OCI-LY3 (cell line): ENCODE results near the gene KIAA1328.

Source experiments
- EZH2phosphoT487 ChIP-seq: fragments of 200-600 bp; shearing (Covaris generic); IDR thresholded peaks from 2 replicates; pipeline ENCODE4 v1.6.1; 2018; ENCODE audit warnings: antibody characterized with exemption, mixed run types, low read depth
- TF ChIP-seq, protein P1 (sequence below): fragments of 200-600, 300-600 bp; sonication (generic); IDR thresholded peaks from 2 replicates; pipeline ENCODE4 v1.5.1; 2014; ENCODE audit warnings: antibody characterized with exemption, low read length, low read depth

DNA sequence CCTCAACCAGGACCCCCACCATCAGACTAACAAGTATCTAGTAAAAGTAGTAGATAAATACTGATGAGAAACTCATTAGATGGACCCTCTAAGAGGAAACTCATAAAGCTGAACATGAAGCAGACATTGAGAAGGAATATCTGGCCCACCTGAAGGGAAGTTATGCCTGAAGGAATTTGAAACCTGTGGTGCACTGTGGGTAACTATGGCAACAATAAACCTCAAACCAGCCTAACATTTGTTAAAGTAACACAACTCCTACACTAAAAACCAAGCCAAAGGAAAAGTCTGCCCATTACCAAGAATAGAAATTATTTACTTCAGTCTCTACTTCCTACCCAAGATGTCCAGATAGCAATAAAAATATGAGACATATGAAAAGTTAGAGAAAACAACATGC is 43.4 kb downstream of the KIAA1328 start:
- TF ChIP-seq, protein P1, sequence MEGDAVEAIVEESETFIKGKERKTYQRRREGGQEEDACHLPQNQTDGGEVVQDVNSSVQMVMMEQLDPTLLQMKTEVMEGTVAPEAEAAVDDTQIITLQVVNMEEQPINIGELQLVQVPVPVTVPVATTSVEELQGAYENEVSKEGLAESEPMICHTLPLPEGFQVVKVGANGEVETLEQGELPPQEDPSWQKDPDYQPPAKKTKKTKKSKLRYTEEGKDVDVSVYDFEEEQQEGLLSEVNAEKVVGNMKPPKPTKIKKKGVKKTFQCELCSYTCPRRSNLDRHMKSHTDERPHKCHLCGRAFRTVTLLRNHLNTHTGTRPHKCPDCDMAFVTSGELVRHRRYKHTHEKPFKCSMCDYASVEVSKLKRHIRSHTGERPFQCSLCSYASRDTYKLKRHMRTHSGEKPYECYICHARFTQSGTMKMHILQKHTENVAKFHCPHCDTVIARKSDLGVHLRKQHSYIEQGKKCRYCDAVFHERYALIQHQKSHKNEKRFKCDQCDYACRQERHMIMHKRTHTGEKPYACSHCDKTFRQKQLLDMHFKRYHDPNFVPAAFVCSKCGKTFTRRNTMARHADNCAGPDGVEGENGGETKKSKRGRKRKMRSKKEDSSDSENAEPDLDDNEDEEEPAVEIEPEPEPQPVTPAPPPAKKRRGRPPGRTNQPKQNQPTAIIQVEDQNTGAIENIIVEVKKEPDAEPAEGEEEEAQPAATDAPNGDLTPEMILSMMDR, result no peak
- no peak for TF ChIP-seq EZH2phosphoT487
